ENCODE measurements around the gene MIDN.

Gene MIDN

GRCh38 chr19:1230783-1231489 lies 17.4 kb upstream of the MIDN start:
- Histone ChIP-seq H3K4me1 (ENCODE audit: insufficient read depth, insufficient read length) (peaks cover 26% of the 10 kb centered on the region), H3K9ac (ENCODE audit: insufficient read length, low read depth) (peak overlapping the region; percentile 42), H3K4me3 (ENCODE audit: insufficient read length, low read depth) (no peak overlapping the region), H3K9me3 (ENCODE audit: insufficient read depth, low read length) (no peaks in the 10 kb centered on the region), H3K27me3 (ENCODE audit: insufficient read depth, insufficient read length) (no peaks in the 10 kb centered on the region), H3K36me3 (ENCODE audit: insufficient read depth, insufficient read length, low read length) (peaks cover 81% of the 10 kb centered on the region)
- TF ChIP-seq YY1 (IDR thresholded peaks at IDR 0.05; ENCODE audit: insufficient read depth, insufficient read length) (no peak), ZNF274 (IDR thresholded peaks at IDR 0.05; ENCODE audit: low read depth, low read length) (no peak), SUZ12 (IDR thresholded peaks at IDR 0.05; ENCODE audit: extremely low read depth, insufficient read depth, insufficient read length) (no peak)
- no peak for DNase-seq (ENCODE audit: low read depth, low spot score)

- H3K9me3 ChIP-seq (ENCODE audit: insufficient read depth, low read length): no peaks in the 10 kb centered on the region
- H3K4me1 ChIP-seq (ENCODE audit: insufficient read depth, insufficient read length): peaks cover 31% of the 10 kb centered on the region
- DNase-seq (ENCODE audit: low read depth, low spot score): no peak
- H3K36me3 ChIP-seq (ENCODE audit: insufficient read depth, insufficient read length, low read length): peaks cover 73% of the 10 kb centered on the region
- H3K27me3 ChIP-seq (ENCODE audit: insufficient read depth, insufficient read length): peaks cover 2% of the 10 kb centered on the region
- no peak for TF ChIP-seq ZNF274 (IDR thresholded peaks at IDR 0.05; ENCODE audit: low read depth, low read length)
- TF ChIP-seq YY1 (IDR thresholded peaks at IDR 0.05; ENCODE audit: insufficient read depth, insufficient read length): no peak
- TF ChIP-seq SUZ12 (IDR thresholded peaks at IDR 0.05; ENCODE audit: extremely low read depth, insufficient read depth, insufficient read length): no peak
- H3K9ac ChIP-seq (ENCODE audit: insufficient read length, low read depth): peak overlapping the region; percentile 17
- no peak overlapping the region for H3K4me3 ChIP-seq (ENCODE audit: insufficient read length, low read depth)
Observed at GRCh38 chr19:1231729-1232637, 16.4 kb upstream of the MIDN start.

- Histone ChIP-seq H3K27me3 (ENCODE audit: insufficient read depth, insufficient read length) (peaks cover 5% of the 10 kb centered on the region), H3K9ac (ENCODE audit: insufficient read length, low read depth) (peak overlapping the region; percentile 17), H3K9me3 (ENCODE audit: insufficient read depth, low read length) (no peaks in the 10 kb centered on the region), H3K36me3 (ENCODE audit: insufficient read depth, insufficient read length, low read length) (peaks cover 67% of the 10 kb centered on the region), H3K4me3 (ENCODE audit: insufficient read length, low read depth) (no peak overlapping the region), H3K4me1 (ENCODE audit: insufficient read depth, insufficient read length) (peaks cover 31% of the 10 kb centered on the region)
- no peak for DNase-seq (ENCODE audit: low read depth, low spot score)
- TF ChIP-seq YY1 (IDR thresholded peaks at IDR 0.05; ENCODE audit: insufficient read depth, insufficient read length): no peak
- TF ChIP-seq SUZ12 (IDR thresholded peaks at IDR 0.05; ENCODE audit: extremely low read depth, insufficient read depth, insufficient read length): no peak
- no peak for TF ChIP-seq ZNF274 (IDR thresholded peaks at IDR 0.05; ENCODE audit: low read depth, low read length)
Observed at GRCh38 chr19:1232652-1233072, 15.7 kb upstream of the MIDN start.

GRCh38 chr19:1233115-1233667 lies 15.2 kb upstream of the MIDN start:
- Histone ChIP-seq H3K9me3 (ENCODE audit: insufficient read depth, low read length) (no peaks in the 10 kb centered on the region), H3K4me1 (ENCODE audit: insufficient read depth, insufficient read length) (peaks cover 32% of the 10 kb centered on the region), H3K27me3 (ENCODE audit: insufficient read depth, insufficient read length) (peaks cover 5% of the 10 kb centered on the region), H3K4me3 (ENCODE audit: insufficient read length, low read depth) (no peak overlapping the region), H3K36me3 (ENCODE audit: insufficient read depth, insufficient read length, low read length) (peaks cover 62% of the 10 kb centered on the region), H3K9ac (ENCODE audit: insufficient read length, low read depth) (no peak overlapping the region)
- TF ChIP-seq SUZ12 (IDR thresholded peaks at IDR 0.05; ENCODE audit: extremely low read depth, insufficient read depth, insufficient read length): no peak
- TF ChIP-seq ZNF274 (IDR thresholded peaks at IDR 0.05; ENCODE audit: low read depth, low read length): no peak
- no peak for TF ChIP-seq YY1 (IDR thresholded peaks at IDR 0.05; ENCODE audit: insufficient read depth, insufficient read length)
- no peak for DNase-seq (ENCODE audit: low read depth, low spot score)

- TF ChIP-seq YY1 (IDR thresholded peaks at IDR 0.05; ENCODE audit: insufficient read depth, insufficient read length) (no peak), SUZ12 (IDR thresholded peaks at IDR 0.05; ENCODE audit: extremely low read depth, insufficient read depth, insufficient read length) (no peak), ZNF274 (IDR thresholded peaks at IDR 0.05; ENCODE audit: low read depth, low read length) (no peak)
- peaks cover 54% of the 10 kb centered on the region for H3K36me3 ChIP-seq (ENCODE audit: insufficient read depth, insufficient read length, low read length)
- peaks cover 41% of the 10 kb centered on the region for H3K4me1 ChIP-seq (ENCODE audit: insufficient read depth, insufficient read length)
- H3K27me3 ChIP-seq (ENCODE audit: insufficient read depth, insufficient read length): peaks cover 6% of the 10 kb centered on the region
- H3K9me3 ChIP-seq (ENCODE audit: insufficient read depth, low read length): no peaks in the 10 kb centered on the region
- no peak overlapping the region for H3K9ac ChIP-seq (ENCODE audit: insufficient read length, low read depth)
- H3K4me3 ChIP-seq (ENCODE audit: insufficient read length, low read depth): no peak overlapping the region
- no peak for DNase-seq (ENCODE audit: low read depth, low spot score)
Observed at GRCh38 chr19:1234051-1234954, 14.1 kb upstream of the MIDN start.

- Histone ChIP-seq H3K27me3 (ENCODE audit: insufficient read depth, insufficient read length) (peaks cover 11% of the 10 kb centered on the region), H3K4me1 (ENCODE audit: insufficient read depth, insufficient read length) (peaks cover 46% of the 10 kb centered on the region), H3K4me3 (ENCODE audit: insufficient read length, low read depth) (no peak overlapping the region), H3K9me3 (ENCODE audit: insufficient read depth, low read length) (no peaks in the 10 kb centered on the region), H3K36me3 (ENCODE audit: insufficient read depth, insufficient read length, low read length) (peaks cover 51% of the 10 kb centered on the region), H3K9ac (ENCODE audit: insufficient read length, low read depth) (no peak overlapping the region)
- DNase-seq (ENCODE audit: low read depth, low spot score): no peak
- TF ChIP-seq SUZ12 (IDR thresholded peaks at IDR 0.05; ENCODE audit: extremely low read depth, insufficient read depth, insufficient read length) (no peak), ZNF274 (IDR thresholded peaks at IDR 0.05; ENCODE audit: low read depth, low read length) (no peak), YY1 (IDR thresholded peaks at IDR 0.05; ENCODE audit: insufficient read depth, insufficient read length) (no peak)
Observed at GRCh38 chr19:1234955-1235380, 13.4 kb upstream of the MIDN start.
